HEK293T (cell line): ENCODE results near the gene ULK3.

Experiments
- BHLHE40 ChIP-seq: fragments of 450-650 bp; IDR thresholded peaks from 2 replicates; pipeline ENCODE4 v1.6.1; 2016; ENCODE audit warnings: mild to moderate bottlenecking, moderate library complexity, borderline replicate concordance
- CTBP1 ChIP-seq: fragments of 450-650 bp; IDR thresholded peaks from 2 replicates; pipeline ENCODE4 v1.6.1; 2016; ENCODE audit warnings: borderline replicate concordance
- ELF4 ChIP-seq: fragments of 450-650 bp; IDR thresholded peaks from 2 replicates; pipeline ENCODE4 v1.6.1; 2017; ENCODE audit warnings: antibody characterized with exemption
- FOXK2 ChIP-seq: fragments of 450-650 bp; IDR thresholded peaks from 2 replicates; pipeline ENCODE4 v1.6.1; 2016; ENCODE audit warnings: mild to moderate bottlenecking
- FOXM1 ChIP-seq: fragments of 450-650 bp; IDR thresholded peaks from 2 replicates; pipeline ENCODE4 v1.6.1; 2017; ENCODE audit warnings: mild to moderate bottlenecking, borderline replicate concordance
- LEF1 ChIP-seq: fragments of 450-650 bp; IDR thresholded peaks from 2 replicates; pipeline ENCODE4 v1.6.1; 2017; ENCODE audit warnings: mild to moderate bottlenecking, borderline replicate concordance
- SP1 ChIP-seq: fragments of 450-650 bp; IDR thresholded peaks from 2 replicates; pipeline ENCODE4 v1.6.1; 2017

GRCh38 chr15:74870436-74871215 is 27.7 kb upstream of the ULK3 start:
- no peak for TF ChIP-seq LEF1
- no peak for TF ChIP-seq FOXM1
- no peak for TF ChIP-seq CTBP1
- TF ChIP-seq FOXK2 = no peak
- TF ChIP-seq SP1 = no peak
- no peak for TF ChIP-seq BHLHE40
- TF ChIP-seq ELF4 = no peak
